Measurements from ENCODE around the gene SLC26A8.

SLC26A8 gene

GRCh38 chr6:36025932-36026327 is 1.5 kb upstream of the SLC26A8 start:
- no peak for DNase-seq (ENCODE audit: low spot score)
- in situ Hi-C loops (cut with MboI; ENCODE audit: low pct_unique_long_range_greater_than_20kb, low sequenced_read_pairs, unreplicated experiment) = no loop called here
- TF ChIP-seq, protein P1, sequence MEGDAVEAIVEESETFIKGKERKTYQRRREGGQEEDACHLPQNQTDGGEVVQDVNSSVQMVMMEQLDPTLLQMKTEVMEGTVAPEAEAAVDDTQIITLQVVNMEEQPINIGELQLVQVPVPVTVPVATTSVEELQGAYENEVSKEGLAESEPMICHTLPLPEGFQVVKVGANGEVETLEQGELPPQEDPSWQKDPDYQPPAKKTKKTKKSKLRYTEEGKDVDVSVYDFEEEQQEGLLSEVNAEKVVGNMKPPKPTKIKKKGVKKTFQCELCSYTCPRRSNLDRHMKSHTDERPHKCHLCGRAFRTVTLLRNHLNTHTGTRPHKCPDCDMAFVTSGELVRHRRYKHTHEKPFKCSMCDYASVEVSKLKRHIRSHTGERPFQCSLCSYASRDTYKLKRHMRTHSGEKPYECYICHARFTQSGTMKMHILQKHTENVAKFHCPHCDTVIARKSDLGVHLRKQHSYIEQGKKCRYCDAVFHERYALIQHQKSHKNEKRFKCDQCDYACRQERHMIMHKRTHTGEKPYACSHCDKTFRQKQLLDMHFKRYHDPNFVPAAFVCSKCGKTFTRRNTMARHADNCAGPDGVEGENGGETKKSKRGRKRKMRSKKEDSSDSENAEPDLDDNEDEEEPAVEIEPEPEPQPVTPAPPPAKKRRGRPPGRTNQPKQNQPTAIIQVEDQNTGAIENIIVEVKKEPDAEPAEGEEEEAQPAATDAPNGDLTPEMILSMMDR (IDR thresholded peaks at IDR 0.05; ENCODE audit: extremely low read depth, insufficient read depth, missing control alignments) = no peak

- in situ Hi-C loops (cut with MboI; ENCODE audit: low pct_unique_long_range_greater_than_20kb, low sequenced_read_pairs, unreplicated experiment) = no loop called here
- TF ChIP-seq, protein P1 (IDR thresholded peaks at IDR 0.05; ENCODE audit: extremely low read depth, insufficient read depth, missing control alignments) = no peak
- no peak for DNase-seq (ENCODE audit: low spot score)
These were observed 955 bp upstream of the SLC26A8 start for GRCh38 chr6:36025260-36025931.

DNA sequence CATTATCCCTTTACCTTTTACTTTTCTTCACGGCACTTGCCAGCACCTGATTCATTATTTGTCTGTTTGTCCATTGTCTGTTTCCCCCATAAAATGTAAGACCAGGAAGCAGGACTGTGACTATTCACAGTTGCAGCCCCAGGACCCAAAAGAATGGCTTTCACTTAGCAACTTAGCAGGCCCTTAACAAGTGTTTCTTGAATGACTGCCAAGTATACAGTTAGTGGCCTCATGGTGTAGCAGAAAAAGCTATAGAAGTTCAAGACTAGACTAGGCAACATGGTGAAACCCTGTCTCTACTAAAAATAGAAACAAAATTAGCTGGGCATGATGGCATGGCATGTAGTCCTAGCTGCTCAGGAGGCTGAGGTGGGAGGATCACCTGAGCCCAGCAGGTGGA is 4.3 kb downstream of the SLC26A8 start:
- in situ Hi-C loops (cut with MboI; ENCODE audit: low pct_unique_long_range_greater_than_20kb, low sequenced_read_pairs, unreplicated experiment) = no loop called here

DNA sequence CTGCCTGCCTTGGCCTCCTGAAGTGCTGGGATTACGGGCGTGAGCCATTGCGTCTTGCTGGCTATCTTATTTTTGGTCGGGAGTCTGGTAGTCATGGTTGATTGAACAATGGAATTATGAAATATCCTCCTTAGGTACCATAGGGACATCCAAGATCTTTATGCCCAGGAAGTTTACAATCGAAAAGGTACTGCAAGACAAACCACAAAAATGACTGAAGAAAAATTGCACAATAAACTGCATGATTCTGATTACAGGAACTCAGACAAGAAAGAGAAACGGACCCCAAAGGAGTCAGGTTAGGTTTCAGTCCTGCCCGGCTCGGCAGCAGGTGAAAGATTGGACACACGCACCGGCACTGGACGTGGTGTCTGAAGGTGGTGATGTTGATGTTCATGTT is 5.3 kb downstream of the SLC26A8 start:
- in situ Hi-C loops (cut with MboI; ENCODE audit: low pct_unique_long_range_greater_than_20kb, low sequenced_read_pairs, unreplicated experiment) = no loop called here
- DNase-seq (ENCODE audit: low spot score) = no peak
- TF ChIP-seq, protein P1 (IDR thresholded peaks at IDR 0.05; ENCODE audit: extremely low read depth, insufficient read depth, missing control alignments) = no peak

More for the DNA sequence above, 4.3 kb downstream of the SLC26A8 start:
- no peak for DNase-seq (ENCODE audit: low spot score)
- TF ChIP-seq, protein P1 (IDR thresholded peaks at IDR 0.05; ENCODE audit: extremely low read depth, insufficient read depth, missing control alignments) = no peak

- no peak for DNase-seq (ENCODE audit: low spot score)
- TF ChIP-seq, protein P1 (IDR thresholded peaks at IDR 0.05; ENCODE audit: extremely low read depth, insufficient read depth, missing control alignments) = no peak
- in situ Hi-C loops (cut with MboI; ENCODE audit: low pct_unique_long_range_greater_than_20kb, low sequenced_read_pairs, unreplicated experiment) = no loop called here
These were observed 6.1 kb downstream of the SLC26A8 start for GRCh38 chr6:36018339-36018738.

DNA sequence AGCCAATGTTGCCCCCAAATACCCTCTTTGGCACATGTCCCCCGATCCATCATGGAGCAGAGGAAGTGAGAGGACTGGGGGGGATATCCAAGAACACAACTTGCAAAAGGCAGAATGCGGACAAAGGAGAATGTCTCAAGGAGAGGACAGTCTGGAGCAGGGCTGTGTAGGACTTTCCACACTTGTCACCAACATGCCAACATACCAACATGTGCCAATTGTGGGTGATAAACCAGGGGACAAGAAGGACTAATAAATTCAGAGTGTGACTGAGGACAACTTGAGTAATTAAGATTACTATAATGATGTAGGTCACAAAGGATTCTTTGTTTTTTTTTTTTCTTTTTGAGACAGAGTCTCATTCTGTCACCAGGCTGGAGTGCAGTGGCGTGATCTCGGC is 8.8 kb downstream of the SLC26A8 start:
- DNase-seq (ENCODE audit: low spot score) = no peak
- in situ Hi-C loops (cut with MboI; ENCODE audit: low pct_unique_long_range_greater_than_20kb, low sequenced_read_pairs, unreplicated experiment) = no loop called here
- TF ChIP-seq, protein P1 (IDR thresholded peaks at IDR 0.05; ENCODE audit: extremely low read depth, insufficient read depth, missing control alignments) = no peak

Data from GM13977 (cell line).